CD4-positive, alpha-beta T cell (primary cell): Measurements from ENCODE around the gene ARTN. TPM values are rescaled to one million over a fixed set of nuclear protein-coding genes. Genes with fewer than 3 reads are reported as not detected.

Experiments used
- ATAC-seq: fragments of 200-7000 bp; cut with Tn5 transposase; one replicate; pipeline ENCODE4 v1.10.0; 2022; ENCODE audit warnings: mild to moderate bottlenecking; ENCODE audit not compliant: poor library complexity
- CTCF ChIA-PET: fragments of 350-600 bp; sonication (Branson Sonifier 250); formaldehyde crosslinking; loops from one replicate; lab custom pipeline; 2021; ENCODE audit warnings: antibody characterized with exemption, inconsistent platforms; lab: Charles Lee
- POLR2A ChIA-PET: fragments of 350-600 bp; sonication (Branson Sonifier 250); formaldehyde crosslinking; loops from one replicate; lab custom pipeline; 2021; ENCODE audit warnings: antibody characterized with exemption, inconsistent platforms; lab: Charles Lee
- DNase-seq, 14 experiments: peaks; one replicate each; pipeline ENCODE4 v3.0.0-alpha.2; 2013 to 2020; ENCODE audit warnings: mixed read lengths in 2 of 14
- H3K27ac ChIP-seq, 2 donors: one replicate each; pipeline versions ENCODE4 v1.5.1 to v1.7.0; 2013; ENCODE audit warnings: low read length in 2 of 2, low read depth in 1 of 2, mild to moderate bottlenecking in 1 of 2
- H3K27me3 ChIP-seq, 2 experiments: 1 replicate in 1 of 2; 2 replicates in 1 of 2; pipeline versions ENCODE4 v1.6.1 to v1.7.0; 2013; ENCODE audit warnings: low read length in 2 of 2, control low read depth in 1 of 2, mild to moderate bottlenecking in 1 of 2, moderate library complexity in 1 of 2; ENCODE audit not compliant: insufficient read depth in 2 of 2, control insufficient read depth in 1 of 2
- H3K36me3 ChIP-seq: one replicate; pipeline ENCODE4 v1.6.1; 2013; ENCODE audit warnings: low read length, control low read depth; ENCODE audit not compliant: insufficient read depth
- H3K4me1 ChIP-seq: one replicate; pipeline ENCODE4 v1.6.1; 2013; ENCODE audit warnings: low read length, control low read depth; ENCODE audit not compliant: insufficient read depth
- H3K4me3 ChIP-seq: one replicate; pipeline ENCODE4 v1.5.1; 2013; ENCODE audit warnings: mild to moderate bottlenecking, low read length, moderate library complexity
- H3K9me3 ChIP-seq, 2 experiments: 1 replicate in 1 of 2; 2 replicates in 1 of 2; pipeline versions ENCODE4 v1.6.1 to v1.7.0; 2013; ENCODE audit warnings: low read length in 2 of 2, mild to moderate bottlenecking in 2 of 2, control low read depth in 1 of 2, moderate library complexity in 1 of 2; ENCODE audit not compliant: control insufficient read depth in 1 of 2, insufficient read depth in 1 of 2
- H3K27ac Mint-ChIP-seq: one replicate; pipeline ENCODE4 v1.8.0; 2020; ENCODE audit warnings: mixed read lengths
- H3K27me3 Mint-ChIP-seq: one replicate; pipeline ENCODE4 v1.8.0; 2021; ENCODE audit warnings: mixed read lengths
- H3K36me3 Mint-ChIP-seq: one replicate; pipeline ENCODE4 v1.8.0; 2021; ENCODE audit warnings: low read depth, mixed read lengths
- H3K4me1 Mint-ChIP-seq: one replicate; pipeline ENCODE4 v1.8.0; 2021; ENCODE audit warnings: low read depth, mixed read lengths
- H3K4me3 Mint-ChIP-seq: one replicate; pipeline ENCODE4 v1.8.0; 2020; ENCODE audit warnings: mild to moderate bottlenecking, mixed read lengths
- H3K9me3 Mint-ChIP-seq: one replicate; pipeline ENCODE4 v1.8.0; 2020; ENCODE audit warnings: mixed read lengths
- intact Hi-C, 2 experiments: fragments of 100-400 bp; cut with DNase I in 1 of 2; cut with micrococcal nuclease in 1 of 2; formaldehyde crosslinking; loops; one replicate each; pipeline versions ENCODE4 v1.15.1 to v1.9.0; 2023 to 2025; cut with DNase I, micrococcal nuclease
- total RNA-seq, 174 experiments: library from RNA in 2 of 174; stranded (reverse) in 2 of 174; gene quantifications; one replicate each; pipeline ENCODE4 v1.2.3 and lab custom pipeline; 2021 to 2026
- TF ChIP-seq, protein P1 (sequence below): fragments of 200-600 bp; IDR thresholded peaks from one replicate; pipeline ENCODE4 v1.8.0; 2022; ENCODE audit warnings: antibody characterized with exemption, mild to moderate bottlenecking

The ARTN gene
- total RNA-seq, 2 experiments from 2014 or later = 0.55 to 1.3 TPM

DNA sequence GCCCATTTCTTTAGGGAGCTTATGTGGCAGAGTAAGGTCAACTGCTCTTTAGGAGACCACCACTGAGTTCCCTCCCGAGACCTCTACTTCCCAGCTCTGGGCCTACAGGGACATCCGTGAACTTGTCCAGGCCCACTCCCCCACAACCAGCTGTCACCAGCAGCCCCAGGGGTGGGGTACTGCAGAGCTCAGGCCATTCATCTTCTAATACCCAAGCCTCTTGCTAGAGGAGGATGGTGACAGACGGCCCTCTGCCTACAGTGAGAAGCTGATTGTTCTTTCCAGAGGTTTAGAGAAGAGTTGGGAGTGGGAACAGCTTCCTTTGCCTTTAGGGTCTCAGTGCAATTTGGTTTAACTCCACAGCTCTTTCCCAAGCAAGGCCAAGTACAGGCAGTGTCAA is 33.2 kb upstream of the ARTN start:
- H3K4me3 ChIP-seq = no peak overlapping the region
- H3K9me3 Mint-ChIP-seq = no peaks in the 10 kb centered on the region
- no peaks in the 10 kb centered on the region for H3K4me1 Mint-ChIP-seq
- H3K27ac ChIP-seq = no peak overlapping the region
- H3K4me1 ChIP-seq = no peaks in the 10 kb centered on the region
- H3K36me3 Mint-ChIP-seq = peaks cover 46% of the 10 kb centered on the region
- ChIA-PET CTCF (no interaction called here), POLR2A (no interaction called here)
- ATAC-seq (no peak), DNase-seq (no peak)
- no peaks in the 10 kb centered on the region for H3K27me3 Mint-ChIP-seq
- no peaks in the 10 kb centered on the region for H3K9me3 ChIP-seq
- TF ChIP-seq, protein P1, sequence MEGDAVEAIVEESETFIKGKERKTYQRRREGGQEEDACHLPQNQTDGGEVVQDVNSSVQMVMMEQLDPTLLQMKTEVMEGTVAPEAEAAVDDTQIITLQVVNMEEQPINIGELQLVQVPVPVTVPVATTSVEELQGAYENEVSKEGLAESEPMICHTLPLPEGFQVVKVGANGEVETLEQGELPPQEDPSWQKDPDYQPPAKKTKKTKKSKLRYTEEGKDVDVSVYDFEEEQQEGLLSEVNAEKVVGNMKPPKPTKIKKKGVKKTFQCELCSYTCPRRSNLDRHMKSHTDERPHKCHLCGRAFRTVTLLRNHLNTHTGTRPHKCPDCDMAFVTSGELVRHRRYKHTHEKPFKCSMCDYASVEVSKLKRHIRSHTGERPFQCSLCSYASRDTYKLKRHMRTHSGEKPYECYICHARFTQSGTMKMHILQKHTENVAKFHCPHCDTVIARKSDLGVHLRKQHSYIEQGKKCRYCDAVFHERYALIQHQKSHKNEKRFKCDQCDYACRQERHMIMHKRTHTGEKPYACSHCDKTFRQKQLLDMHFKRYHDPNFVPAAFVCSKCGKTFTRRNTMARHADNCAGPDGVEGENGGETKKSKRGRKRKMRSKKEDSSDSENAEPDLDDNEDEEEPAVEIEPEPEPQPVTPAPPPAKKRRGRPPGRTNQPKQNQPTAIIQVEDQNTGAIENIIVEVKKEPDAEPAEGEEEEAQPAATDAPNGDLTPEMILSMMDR = no peak
- H3K36me3 ChIP-seq = peaks cover 28% of the 10 kb centered on the region
- H3K27ac Mint-ChIP-seq = no peak overlapping the region
- H3K27me3 ChIP-seq = no peaks in the 10 kb centered on the region
- intact Hi-C loops = no loop called here
- H3K4me3 Mint-ChIP-seq = no peak overlapping the region

DNA sequence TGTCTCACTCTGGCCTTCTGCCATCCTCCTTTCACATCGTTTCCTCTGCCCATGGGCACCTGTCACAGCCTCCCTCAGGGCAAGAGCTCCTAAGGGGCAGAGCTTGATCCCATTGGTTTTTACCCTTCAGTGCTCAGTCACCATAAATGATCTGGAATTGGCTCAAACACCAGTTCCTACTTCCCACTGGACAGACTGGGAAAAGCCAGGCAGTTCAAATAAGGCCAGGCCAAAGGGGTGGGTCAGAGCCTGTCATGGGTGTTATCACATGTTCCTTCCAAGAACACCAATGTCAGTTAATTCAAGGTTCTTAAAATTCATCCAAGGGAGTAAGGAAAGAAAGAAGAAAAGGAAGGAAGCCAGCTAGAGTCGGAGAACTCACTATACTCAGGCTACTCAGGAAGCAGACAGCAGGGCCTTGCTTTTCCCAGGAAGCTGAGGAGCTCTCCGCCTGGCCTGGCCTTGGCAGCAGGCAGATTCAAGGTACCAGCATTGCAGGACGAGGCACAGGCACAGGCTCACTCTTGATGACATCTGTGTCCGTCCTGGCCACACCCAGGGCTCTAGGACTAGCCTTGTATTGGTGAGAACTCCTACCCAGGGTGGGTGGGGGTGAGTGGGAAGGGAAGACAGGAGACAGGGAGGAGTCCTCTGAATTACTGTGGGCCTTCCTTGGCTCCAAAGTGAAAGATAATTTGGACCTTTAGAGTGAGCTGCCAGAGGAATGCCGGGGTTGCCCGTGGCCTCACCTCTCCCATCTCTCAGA is 32.2 kb upstream of the ARTN start:
- peaks cover 23% of the 10 kb centered on the region for H3K36me3 ChIP-seq
- H3K4me1 ChIP-seq = no peaks in the 10 kb centered on the region
- no peak overlapping the region for H3K27ac ChIP-seq
- no peaks in the 10 kb centered on the region for H3K9me3 ChIP-seq
- POLR2A ChIA-PET = no interaction called here
- Mint-ChIP-seq H3K4me1 (no peaks in the 10 kb centered on the region), H3K27ac (no peak overlapping the region), H3K4me3 (no peak overlapping the region), H3K9me3 (no peaks in the 10 kb centered on the region), H3K27me3 (no peaks in the 10 kb centered on the region), H3K36me3 (peaks cover 39% of the 10 kb centered on the region)
- ATAC-seq (no peak), DNase-seq (no peak)
- intact Hi-C loops = no loop called here
- H3K27me3 ChIP-seq = no peaks in the 10 kb centered on the region
- TF ChIP-seq, protein P1 = no peak
- CTCF ChIA-PET = no interaction called here
- H3K4me3 ChIP-seq = no peak overlapping the region

DNA sequence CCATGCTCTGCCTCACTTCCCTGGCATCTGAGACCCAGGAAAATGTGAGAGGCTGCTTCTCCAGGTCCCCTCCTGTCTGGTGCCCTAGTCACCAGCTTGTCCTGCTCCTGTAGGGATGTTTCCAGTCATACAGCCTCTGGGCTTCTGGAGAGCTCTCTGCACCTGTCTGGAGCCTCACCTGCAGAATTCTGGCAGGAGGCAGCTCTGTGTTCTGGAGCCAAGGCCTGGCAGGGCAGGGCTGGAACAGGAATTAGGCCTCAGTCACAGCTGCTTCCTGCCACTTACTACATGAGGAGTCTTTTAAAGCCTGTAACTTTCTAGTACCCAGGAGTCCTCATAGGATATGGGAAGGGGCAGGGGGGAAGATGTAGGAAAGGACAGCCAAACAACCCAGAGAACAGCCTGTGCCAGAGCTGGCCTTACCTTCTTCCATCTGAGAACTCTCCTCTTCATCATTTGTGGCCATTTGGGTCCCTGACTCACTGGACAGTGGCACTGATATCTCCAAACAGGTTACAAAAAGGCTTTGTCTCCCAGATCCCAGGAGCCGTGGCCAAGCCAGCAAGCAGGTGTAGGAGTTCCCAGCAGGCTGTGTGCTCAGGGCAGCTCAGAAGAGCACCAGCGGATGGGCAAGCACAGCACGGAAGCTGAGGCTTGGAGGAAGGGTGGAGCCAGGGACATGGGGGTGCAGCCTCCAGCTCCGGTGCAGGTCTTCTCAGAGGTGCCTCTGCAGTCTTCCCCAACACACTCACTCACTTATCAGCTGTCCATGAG is 31.4 kb upstream of the ARTN start:
- POLR2A ChIA-PET = no interaction called here
- ATAC-seq (no peak), DNase-seq (no peak)
- intact Hi-C loops = no loop called here
- Histone ChIP-seq H3K27ac (no peak overlapping the region), H3K27me3 (no peaks in the 10 kb centered on the region), H3K36me3 (peaks cover 21% of the 10 kb centered on the region), H3K9me3 (no peaks in the 10 kb centered on the region), H3K4me3 (no peak overlapping the region), H3K4me1 (no peaks in the 10 kb centered on the region)
- H3K4me3 Mint-ChIP-seq = no peak overlapping the region
- no peak overlapping the region for H3K27ac Mint-ChIP-seq
- no peaks in the 10 kb centered on the region for H3K4me1 Mint-ChIP-seq
- H3K36me3 Mint-ChIP-seq = peaks cover 33% of the 10 kb centered on the region
- CTCF ChIA-PET = no interaction called here
- H3K9me3 Mint-ChIP-seq = no peaks in the 10 kb centered on the region
- no peaks in the 10 kb centered on the region for H3K27me3 Mint-ChIP-seq
- TF ChIP-seq, protein P1 = no peak
